ENCODE data around the gene TBC1D19.
A peak's percentile ranks its signal among the peaks of the same experiment; 100 is the strongest.
"Not testable (repeated sequence)": the region's sequence is repeated elsewhere in the genome, so short reads cannot be mapped to it uniquely, and the experiment has no call there.

The TBC1D19 gene, protein sequence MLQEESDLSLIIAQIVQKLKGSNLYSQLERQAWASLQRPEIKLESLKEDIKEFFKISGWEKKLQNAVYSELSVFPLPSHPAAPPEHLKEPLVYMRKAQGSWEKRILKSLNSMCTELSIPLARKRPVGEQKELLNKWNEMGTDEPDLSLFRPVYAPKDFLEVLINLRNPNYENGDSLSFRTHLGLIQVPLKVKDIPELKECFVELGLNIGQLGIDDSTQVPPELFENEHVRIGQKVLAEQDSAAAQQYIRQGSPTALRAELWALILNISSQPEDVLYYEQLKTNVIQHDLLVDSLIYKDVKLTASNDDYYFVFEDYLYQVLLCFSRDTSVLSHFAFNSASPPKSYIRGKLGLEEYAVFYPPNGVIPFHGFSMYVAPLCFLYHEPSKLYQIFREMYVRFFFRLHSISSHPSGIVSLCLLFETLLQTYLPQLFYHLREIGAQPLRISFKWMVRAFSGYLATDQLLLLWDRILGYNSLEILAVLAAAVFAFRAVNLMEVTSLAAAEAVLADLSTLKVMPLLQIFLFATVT

DNA sequence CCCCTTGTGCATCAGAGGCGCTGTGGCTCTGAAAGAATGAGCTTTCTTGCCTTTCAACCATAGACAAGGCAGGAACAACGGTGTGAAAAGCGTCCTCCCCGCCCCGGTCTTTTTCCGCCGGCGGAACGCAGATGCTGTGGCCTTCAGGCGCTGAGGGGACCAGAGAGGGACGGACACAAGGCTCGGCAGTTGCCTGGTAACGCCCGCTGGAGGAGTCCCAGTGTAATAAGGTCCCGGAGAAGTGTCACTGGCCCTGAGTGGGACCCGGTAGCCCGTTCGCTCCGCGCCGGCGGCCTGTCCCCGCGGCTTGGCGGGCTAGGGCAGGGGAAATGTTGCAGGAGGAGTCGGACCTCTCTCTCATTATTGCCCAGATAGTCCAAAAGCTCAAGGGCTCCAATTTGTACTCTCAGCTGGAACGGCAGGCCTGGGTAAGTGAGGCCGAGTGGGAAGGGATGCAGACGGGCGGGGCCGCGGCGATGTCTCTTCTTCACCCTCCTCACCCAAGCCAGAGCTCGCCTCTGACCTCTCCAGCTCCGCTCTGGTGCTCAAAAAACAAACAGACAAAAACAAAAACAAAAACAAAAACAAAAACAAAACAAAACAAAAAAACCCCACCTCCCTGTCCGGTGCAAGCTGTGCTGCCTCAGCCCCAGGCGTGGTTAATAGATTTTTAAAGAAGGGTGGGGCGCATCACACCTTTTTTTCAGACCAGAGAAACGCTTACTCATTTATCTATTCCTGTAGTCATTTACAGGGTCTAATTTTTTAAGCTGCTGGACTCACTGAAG is at the start of gene TBC1D19:
Gene TBC1D19, plus strand, starts transcription at position 220 of the 788 bp plus-strand sequence. Its CDS starts 110 bp downstream, at position 330.
- DNase-seq = peak; percentile 61 to 62

DNA sequence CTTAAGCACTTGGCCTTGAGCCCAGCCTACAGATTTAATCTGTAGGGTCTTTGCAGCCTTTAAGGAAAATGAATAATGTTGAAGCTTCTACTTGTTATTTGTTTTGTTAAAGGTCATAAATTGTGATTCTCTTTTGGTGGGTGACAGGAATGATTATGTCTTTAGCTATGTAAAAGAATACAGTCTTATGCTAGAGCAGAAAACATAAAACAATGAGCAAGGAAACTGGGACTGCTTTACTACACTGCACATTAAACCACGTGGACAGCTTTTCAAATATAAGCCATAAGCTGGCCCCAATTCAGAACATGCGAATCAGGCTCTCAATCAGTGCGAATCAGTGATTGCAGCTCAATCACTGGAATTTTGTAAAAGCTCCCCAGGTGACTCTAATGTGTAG is 40.9 kb upstream of the TBC1D19 start:
- DNase-seq = no peak

DNA sequence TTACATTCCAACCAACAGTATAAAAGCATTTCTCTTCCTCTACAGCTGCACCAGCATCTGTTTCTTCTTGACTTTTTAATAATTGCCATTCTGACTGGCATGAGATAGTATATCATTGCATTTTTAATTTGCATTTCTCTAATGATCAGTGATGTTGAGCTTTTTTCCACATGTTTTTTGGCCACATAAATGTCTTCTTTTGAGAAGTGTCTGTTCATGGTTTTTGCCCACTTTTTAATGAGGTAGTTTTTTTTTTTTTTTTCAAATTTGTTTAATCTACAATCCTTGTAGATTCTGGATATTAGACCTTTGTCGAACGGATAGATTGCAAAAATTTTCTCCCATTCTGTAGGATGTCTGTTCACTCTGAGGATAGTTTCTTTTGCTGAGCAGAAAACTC is 39.5 kb upstream of the TBC1D19 start:
- no peak for DNase-seq

DNA sequence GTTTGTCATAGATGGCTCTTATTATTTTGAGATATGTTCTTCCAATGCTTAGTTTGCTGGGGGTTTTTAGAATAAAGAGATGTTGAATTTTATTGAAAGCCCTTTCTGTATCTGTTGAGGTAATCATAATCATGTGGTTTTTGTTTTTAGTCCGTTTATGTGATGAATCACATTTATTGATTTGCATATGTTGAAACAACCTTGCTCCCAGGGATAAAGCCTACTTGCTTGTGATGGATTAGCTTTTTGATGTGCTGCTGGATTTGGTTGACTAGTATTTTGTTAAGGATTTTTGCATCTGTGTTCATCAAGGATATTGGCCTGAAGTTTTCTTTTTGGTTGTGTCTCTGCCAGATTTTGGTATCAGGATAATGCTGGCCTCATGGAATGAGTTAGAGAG is 35.5 kb upstream of the TBC1D19 start:
- DNase-seq = not testable (repeated sequence)

DNA sequence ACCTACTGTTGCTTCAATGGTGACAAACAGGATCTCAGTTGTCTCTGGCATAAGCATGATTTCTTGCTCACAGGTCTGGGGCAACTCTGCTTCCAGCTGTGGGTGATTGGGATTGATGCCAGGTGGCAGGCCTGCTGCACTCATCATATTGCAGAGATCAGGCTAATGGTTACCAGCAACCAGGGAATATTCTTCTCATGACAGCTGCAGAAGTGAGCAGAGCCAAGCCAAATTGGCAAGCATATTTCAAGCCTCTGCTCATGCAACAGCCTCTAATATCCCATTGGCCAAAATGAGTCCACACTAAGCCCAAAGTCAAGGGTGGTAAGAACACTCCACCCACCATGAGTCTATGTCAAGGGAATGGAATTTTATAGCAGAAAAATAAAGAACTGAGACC is 26.7 kb upstream of the TBC1D19 start:
- DNase-seq = no peak

DNA sequence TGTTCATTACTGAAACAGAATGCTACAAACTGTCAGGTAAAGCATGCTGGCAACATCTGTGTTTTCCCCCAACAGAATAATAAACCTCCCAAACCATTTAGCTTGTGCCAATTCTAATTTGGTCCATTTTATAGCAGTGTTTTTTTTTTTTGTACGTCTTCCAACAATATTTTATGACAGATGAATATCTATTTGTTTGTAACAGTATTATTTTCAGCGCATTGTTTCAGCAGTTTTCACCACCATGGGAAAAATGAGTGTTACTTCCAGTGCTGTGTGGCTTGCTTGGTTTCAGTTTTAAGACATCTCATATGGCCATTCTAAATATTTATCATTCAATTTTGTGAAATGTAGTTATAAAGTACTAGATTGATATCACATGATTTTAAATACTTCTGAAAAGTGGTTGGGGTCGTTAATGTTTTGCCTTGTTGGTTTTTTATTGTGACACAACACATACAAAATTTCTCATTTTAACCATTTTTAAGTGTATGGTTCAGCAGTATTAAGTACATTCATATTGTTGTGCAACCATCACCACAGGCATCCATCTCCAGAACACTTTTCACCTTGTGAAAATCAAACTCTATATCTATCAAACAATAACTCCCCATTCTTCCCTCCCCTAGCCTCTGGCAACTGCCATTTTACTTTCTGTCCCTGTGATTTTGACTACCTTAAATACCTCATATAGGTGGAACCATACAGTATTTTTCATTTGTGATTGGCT is 25.6 kb upstream of the TBC1D19 start:
- DNase-seq = no peak

DNA sequence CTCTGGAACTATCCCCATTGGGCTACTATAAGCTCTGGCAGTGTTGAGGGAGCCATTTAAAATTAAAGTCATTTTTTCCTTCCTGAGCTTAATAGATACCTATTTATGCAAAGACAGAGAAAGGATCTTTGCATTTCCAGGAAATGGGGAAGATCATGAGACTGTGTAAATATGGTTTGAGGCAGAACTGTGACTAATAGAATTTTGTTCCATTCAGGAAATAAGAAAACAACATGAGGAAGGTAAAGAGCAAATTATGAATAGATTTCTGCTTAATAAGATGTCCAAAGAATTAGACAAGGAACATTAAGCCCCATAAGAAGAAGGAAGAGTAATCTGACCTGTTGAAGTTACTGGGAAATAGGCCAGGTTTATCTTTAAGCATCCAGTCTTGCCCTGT is 17.8 kb upstream of the TBC1D19 start:
- DNase-seq = no peak

DNA sequence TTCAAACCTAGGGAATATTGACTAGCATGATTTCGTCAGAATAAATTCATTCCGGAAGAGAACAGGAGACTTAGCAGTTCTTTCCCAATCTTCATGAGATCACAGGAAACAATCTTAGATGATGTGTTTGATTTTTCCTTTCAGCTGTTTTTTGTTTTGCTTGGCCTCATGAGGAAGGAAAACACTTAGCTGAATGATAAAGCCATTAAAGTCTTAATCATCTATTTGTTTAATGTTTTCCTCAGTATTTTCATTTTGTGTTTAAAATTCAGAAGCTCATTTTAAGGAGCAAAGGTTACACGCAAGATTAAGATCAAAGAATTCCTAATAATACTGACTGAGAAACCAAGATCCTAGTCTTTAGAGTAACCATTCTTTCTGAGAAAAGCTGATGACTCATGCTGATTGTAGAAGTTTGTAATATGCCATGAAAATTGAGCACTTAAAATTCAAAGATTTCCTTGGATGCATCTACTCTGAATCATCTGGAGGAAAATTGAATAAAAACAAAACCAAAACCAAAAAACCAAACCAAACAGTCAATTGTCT is 15.4 kb upstream of the TBC1D19 start:
- no peak for DNase-seq

DNA sequence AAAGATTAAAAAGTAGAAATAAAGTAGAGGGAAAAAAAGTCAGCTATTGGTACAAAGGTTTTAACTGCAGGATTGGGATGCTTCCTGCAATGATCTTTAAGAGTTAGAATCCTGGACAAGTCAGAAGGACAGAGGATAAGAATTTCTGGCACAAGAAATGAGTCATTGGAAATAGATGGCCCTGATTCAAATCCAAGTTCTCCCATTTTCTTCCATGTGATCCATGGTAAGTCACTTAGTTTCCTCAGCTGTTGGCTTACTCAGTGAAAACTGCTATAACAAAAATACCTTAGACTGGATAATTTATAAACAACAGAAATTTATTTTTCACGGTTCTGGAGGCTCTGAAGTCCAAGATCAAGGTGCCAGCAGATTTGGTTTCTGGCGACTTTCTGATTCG is 13.3 kb upstream of the TBC1D19 start:
- DNase-seq = no peak

DNA sequence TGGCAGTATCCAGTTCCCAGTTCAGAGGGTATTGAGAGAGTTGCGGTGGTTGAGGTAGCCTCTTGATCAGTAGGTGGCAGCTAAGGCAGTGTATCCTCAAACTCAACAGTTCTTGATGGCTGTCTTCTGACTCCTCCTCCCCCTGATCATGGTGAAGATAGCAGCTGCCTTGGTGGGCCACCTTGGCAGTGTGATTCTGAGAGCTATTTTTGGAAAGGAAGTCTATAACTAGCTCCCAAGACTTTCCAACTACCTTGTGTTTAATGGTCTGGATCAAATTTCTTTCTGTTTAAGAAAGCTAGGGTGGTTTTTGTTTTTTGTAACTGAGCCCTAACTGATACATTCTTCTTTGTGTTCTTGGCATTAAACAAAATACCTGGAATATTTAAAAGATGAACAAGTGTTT is 10.5 kb upstream of the TBC1D19 start:
- no peak for DNase-seq

DNA sequence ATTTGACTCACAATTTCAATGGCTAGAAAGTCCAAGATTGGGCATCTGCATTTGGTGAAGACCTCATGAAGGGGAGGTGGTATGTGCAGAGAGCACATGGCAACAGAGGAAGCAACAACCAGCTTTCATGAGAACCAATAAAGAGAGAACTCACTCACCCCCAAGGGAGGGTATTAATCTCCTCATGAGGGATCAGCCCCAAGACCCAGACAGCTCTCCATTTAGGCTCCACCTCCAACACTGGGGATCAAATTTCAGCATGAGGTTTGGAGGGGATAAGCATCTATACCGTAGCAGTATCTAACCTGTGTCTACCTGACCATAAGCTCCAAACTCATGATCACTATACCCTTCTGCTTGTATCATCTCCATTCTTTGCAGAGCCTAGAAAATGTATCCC is 9.3 kb upstream of the TBC1D19 start:
- DNase-seq = no peak

DNA sequence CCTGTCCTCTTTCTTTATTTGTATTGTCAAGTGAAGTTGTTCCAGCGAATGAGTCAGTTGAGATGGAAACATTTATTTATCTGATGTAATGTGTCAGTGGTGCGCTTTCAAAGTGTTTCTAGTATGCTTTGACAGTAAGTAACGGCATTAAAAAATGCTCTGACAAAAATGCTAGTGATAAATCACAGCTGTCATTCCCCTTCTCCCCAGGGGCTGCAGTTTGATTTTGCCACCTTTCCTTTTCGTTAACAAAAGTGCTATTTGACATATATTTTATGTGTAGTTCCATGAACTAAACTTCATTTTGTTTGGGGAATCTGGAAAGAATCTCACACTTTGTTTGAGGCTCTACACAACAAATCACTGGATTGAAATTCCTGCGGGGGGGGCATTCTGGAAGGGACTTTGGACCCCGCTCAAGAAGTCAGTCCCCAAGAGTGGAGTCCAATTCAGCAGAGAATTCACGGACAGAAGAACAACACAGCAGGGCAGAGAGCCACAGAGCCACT is 7.6 kb upstream of the TBC1D19 start:
- DNase-seq = no peak

DNA sequence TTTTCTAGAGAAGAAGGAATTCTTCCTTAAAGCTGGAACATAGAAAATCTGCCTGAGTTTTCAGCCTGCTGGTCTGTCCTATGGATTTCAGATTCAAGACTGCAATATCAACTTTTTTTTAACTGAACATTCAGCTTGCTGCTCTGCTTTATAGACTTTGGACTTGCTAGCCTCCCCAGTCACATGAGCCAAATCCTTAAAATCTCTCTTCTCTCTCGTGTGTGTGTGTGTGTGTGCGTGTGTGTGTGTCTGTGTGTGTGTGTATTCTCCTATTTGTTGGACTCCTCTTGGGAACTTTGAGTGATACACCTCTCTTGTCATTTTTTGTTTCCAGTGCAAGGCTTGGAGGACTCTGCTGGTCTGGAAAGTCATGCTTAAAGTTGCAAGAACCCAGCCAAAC is 6.8 kb upstream of the TBC1D19 start:
- no peak for DNase-seq

DNA sequence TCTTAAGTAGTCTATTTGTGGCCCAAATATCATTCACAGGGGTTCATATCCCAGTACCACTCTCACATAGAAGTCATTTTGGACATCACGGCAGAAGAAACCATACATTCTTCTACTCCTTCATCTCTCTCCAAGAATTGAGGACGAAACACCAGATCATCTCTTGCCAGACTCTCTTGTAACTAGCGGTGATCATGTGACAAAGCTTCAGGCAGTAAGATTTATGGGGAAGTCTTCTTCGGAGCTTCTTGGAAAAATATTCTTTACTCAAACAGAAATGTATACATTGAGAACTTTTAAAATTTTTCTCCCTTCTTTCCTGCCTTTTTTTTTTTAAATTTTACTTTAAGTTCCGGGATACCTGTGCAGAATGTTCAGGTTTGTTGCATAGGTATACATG is 4.7 kb upstream of the TBC1D19 start:
- DNase-seq = no peak

DNA sequence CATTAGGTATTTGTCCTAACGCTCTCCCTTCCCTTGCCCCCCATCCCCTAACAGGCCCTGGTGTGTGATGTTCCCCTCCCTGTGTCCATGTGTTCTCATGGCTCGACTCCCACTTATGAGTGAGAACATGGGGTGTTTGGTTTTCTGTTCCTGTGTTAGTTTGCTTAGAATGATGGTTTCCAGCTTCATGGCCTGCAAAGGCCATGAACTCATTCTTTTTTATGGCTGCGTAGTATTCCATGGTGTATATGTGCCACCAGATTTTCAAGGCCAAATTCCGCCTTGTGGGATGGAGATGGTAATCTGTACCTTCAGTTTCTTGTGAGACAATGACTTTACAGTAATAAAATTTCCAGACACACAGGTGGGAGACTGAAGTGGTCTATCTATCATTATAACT is 2.5 kb upstream of the TBC1D19 start:
- not testable (repeated sequence) for DNase-seq

DNA sequence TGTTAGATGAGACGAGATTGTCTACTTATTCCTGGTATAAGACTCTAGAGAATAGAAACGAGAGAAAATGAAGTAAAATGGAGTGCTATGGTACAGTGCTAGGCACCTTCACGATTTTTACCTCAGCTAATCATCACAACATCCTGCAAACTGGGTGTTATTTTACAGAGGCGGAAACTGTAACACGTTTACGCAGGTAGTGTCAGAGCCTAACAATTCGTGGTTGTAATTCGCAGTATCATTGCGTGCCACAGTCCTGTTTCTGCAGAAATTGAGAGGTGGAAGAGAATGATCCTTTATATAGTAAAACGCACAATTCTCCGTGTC is 383 bp upstream of the TBC1D19 start:
- peak in 1 of 2 donors; percentile 45 for DNase-seq

DNA sequence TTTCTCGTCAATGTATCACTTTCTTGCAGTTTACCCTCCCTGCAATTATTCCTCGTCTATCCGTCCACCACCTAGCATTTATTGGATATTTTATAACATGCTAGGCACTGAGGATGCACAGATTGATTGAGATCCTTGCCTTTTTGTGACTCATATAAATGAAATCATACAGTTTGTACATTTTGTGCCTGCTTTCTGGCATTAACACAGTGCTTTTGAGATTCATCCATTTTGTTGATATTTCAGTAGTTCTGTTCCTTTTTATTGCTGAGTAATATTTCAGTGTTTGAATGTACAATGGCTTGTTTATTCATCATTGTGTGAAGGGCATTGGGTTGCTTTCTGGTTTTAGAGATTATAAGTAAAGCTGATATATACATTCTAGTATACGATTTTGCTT is 841 bp downstream of the TBC1D19 start:
- DNase-seq = no peak

DNA sequence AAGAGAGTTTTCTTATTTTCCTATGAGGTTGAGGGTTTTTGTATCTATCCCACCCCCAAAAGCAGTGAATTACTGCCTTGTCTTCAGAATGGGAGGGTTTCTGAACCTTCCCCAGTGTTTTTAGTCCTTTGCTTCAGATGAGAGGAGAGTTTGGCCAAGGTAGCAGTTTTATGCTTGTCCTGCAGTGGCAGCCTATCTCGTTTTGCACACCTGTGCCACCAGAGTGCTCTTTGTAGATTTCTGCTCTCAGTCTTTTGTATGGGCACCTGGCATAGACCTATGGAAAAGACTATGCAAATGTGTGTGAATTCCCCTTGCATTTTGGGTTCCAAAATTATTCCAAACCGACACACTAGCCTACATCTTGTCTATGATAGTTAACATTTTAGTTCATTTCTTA is 5.8 kb downstream of the TBC1D19 start:
- no peak for DNase-seq

DNA sequence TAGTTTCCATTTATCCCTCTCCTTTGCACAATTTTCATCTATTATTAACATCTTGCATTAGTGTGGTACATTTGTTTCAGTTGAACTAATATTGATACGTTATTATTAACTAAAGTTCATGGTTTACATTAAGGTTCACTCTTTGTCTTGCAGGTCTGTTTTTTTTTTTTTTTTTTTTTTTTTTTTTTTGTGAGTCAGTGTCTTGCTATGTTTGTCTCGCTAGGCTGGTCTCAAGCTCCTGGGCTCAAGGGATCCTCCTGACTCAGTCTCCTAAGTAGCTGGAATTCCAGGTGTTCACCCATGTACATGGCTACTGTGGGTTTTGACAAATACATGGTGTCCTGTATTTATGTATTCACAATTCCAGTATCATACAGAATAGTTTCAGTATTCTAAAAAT is 6.8 kb downstream of the TBC1D19 start:
- no peak for DNase-seq

DNA sequence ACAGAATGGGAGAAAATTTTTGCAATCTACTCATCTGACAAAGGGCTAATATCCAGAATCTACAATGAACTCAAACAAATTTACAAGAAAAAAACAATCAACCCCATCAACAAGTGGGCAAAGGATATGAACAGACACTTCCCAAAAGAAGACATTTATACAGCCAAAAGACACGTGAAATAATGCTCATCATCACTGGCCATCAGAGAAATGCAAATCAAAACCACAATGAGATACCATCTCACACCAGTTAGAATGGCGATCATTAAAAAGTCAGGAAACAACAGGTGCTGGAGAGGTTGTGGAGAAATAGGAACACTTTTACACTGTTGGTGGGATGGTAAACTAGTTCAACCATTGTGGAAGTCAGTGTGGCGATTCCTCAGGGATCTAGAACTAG is 9.7 kb downstream of the TBC1D19 start:
- not testable (repeated sequence) for DNase-seq

DNA sequence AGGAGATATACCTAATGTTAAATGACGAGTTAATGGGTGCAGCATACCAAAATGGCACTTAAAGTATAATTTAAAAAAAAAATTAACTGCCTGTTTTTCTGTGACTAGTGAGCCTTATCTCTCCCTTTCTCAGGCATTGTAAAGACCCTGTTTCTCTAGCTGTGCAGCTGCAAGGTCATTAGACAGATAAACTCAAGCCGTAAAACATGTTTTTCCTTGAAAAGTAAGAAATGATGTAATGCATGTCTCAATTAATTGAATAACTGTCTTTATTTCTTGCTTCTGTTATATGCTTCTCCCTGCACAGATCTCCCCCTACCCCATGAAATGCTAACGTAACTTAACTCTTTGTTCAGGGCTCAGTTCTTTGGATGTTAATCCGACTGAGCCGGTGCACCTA is 10.5 kb downstream of the TBC1D19 start:
- DNase-seq = no peak

DNA sequence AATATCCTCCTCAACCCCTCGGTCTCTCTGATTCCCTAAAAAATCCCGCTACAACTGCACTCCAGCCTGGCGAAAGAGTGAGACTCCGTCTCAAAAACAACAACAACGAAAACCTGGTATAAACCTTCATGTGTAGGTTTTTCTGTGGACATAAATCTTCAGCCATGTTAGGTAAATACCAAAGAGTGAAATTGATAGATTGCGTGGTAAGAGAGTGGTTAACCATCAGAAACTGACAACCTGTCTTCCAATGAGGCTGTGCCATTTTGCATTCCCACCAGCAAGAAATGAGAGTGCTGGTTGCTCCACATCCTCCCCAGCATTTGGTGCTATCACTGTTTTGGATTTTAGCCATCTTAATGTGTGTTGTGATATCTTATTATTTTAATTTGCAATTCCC is 10.9 kb downstream of the TBC1D19 start:
- no peak for DNase-seq

DNA sequence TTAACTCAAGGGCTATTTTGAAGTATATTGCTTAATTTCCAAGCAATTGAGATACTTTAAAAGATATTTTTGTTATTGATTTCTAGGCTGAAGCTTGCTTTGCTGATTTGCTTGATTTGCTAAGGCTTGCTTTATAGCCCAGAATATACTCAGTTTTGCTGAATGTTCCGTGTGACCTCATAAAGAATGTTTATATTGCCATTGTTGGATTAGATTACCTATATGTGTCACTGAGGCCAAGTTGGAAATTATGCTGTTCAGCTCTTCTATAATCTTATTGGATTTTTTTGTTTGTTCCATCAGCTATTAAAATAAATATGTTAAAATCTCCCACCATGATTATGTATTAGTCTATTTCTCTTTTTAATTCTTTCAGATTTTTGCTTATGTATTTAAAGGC is 13.0 kb downstream of the TBC1D19 start:
- no peak for DNase-seq

Data from bone marrow (tissue), 2 donors.